ENCODE measurements around the gene MRGPRE. TPM values are rescaled to one million over a fixed set of nuclear protein-coding genes. Genes with fewer than 3 reads are reported as not detected.

MRGPRE gene
- total RNA-seq, 1 experiment from 2014 or later: not detected

GRCh38 chr11:3193373-3194015 is 38.7 kb downstream of the MRGPRE start:
- H2AK5ac ChIP-seq (ENCODE audit: insufficient read length, low read length): no peak overlapping the region
- no peak overlapping the region for H2BK15ac ChIP-seq (ENCODE audit: low read depth, low read length)
- H2BK120ac ChIP-seq (ENCODE audit: low read depth, low read length, poor library complexity, severe bottlenecking): no peak overlapping the region
- no peaks in the 10 kb centered on the region for H4K20me1 ChIP-seq (ENCODE audit: control insufficient read depth, insufficient read depth, insufficient read length)
- no peak overlapping the region for H2BK5ac ChIP-seq (ENCODE audit: insufficient read length, low read length)
- DNase-seq: no peak
- no peak overlapping the region for H4K5ac ChIP-seq (ENCODE audit: insufficient read length, low read depth, low read length)
- no peak overlapping the region for H3K4me2 ChIP-seq (ENCODE audit: insufficient read depth, insufficient read length, low read length)
- H3K23ac ChIP-seq (ENCODE audit: insufficient read length, low read depth, low read length): no peak overlapping the region
- H3K27ac ChIP-seq (ENCODE audit: insufficient read length, low read depth, low read length): no peak overlapping the region
- H4K8ac ChIP-seq (replicated peaks; ENCODE audit: insufficient read length, low read depth, low read length): no peak overlapping the region
- no peak overlapping the region for H2BK20ac ChIP-seq (ENCODE audit: low read depth, low read length, poor library complexity, severe bottlenecking)
- H3K23me2 ChIP-seq (ENCODE audit: insufficient read length, low read depth, low read length, poor library complexity, severe bottlenecking): no peaks in the 10 kb centered on the region
- no peak overlapping the region for H3K9ac ChIP-seq (ENCODE audit: extremely low read depth, insufficient read length, low read length)
- H3K79me1 ChIP-seq (ENCODE audit: insufficient read depth, low read depth, low read length, poor library complexity, severe bottlenecking): no peaks in the 10 kb centered on the region
- peak overlapping the region in 1 of 3 experiments; percentile 52; a peak in 1 of 7 replicates for H3K27ac Mint-ChIP-seq
- peaks cover 31 to 45% of the 10 kb centered on the region in 2 experiments for H3K4me1 Mint-ChIP-seq
- H3T11ph ChIP-seq (ENCODE audit: low read length): no peak overlapping the region
- no peak overlapping the region for H4K91ac ChIP-seq (ENCODE audit: insufficient read length, low read depth, low read length)
- peaks cover 5% of the 10 kb centered on the region; the same call in 1 of the 2 replicates for H3K4me1 ChIP-seq (ENCODE audit: insufficient read depth, low read length)
- no peak overlapping the region for H3K4ac ChIP-seq (ENCODE audit: low read depth, low read length)
- H3K4me3 Mint-ChIP-seq: no peak overlapping the region; a peak in 1 of 5 replicates
- H3K56ac ChIP-seq (ENCODE audit: insufficient read length, low read depth, low read length): no peak overlapping the region
- peak overlapping the region; percentile 32 for H3K18ac ChIP-seq (ENCODE audit: insufficient read length, low read depth, low read length)
- no peak overlapping the region for H2AFZ ChIP-seq (ENCODE audit: low read length)
- peaks cover 0 to 3% of the 10 kb centered on the region in 2 experiments; a peak in 1 of 5 replicates for H3K9me3 Mint-ChIP-seq
- peaks cover 12% of the 10 kb centered on the region for H3K27me3 Mint-ChIP-seq (ENCODE audit: low read depth)
- no peak for TF ChIP-seq CTCF (conservative IDR thresholded peaks at IDR 0.05)
- H3K79me2 ChIP-seq (ENCODE audit: insufficient read depth, low read length): no peaks in the 10 kb centered on the region
- no peaks in the 10 kb centered on the region; a peak in 1 of 7 replicates for H3K36me3 Mint-ChIP-seq (ENCODE audit: insufficient read depth in 1 of 3, low read depth in 3 of 3)
- WGBS (ENCODE audit: extremely low coverage, insufficient read length, low lambda C conversion rate): no CpG with 5 or more reads among the region's 19 CpGs
- H3K27me3 ChIP-seq (ENCODE audit: insufficient read depth, low read length): no peaks in the 10 kb centered on the region
- no peaks in the 10 kb centered on the region for H3K9me3 ChIP-seq (ENCODE audit: control insufficient read depth, low read depth, low read length)
- H3K14ac ChIP-seq (ENCODE audit: insufficient read depth, low read length): peak overlapping the region; percentile 46; the same call in 1 of the 2 replicates
- no peak overlapping the region for H2BK12ac ChIP-seq (ENCODE audit: insufficient read length, low read depth, low read length)
